Measurements from ENCODE around the gene KLF12. TPM values are rescaled to one million over a fixed set of nuclear protein-coding genes. Genes with fewer than 3 reads are reported as not detected.

The KLF12 gene
- total RNA-seq, 1 donor from 2014 or later: 14.0 TPM

GRCh38 chr13:74111399-74111798 is 22.8 kb downstream of the KLF12 start:
- intact Hi-C loops (cut with DNase I): no loop called here
- no peak for ATAC-seq (ENCODE audit: poor library complexity)
- no peak for DNase-seq

GRCh38 chr13:74110053-74110452 is 24.2 kb downstream of the KLF12 start:
- intact Hi-C loops (cut with DNase I): no loop called here
- no peak for DNase-seq
- peak; percentile 68 for ATAC-seq (ENCODE audit: poor library complexity)

- intact Hi-C loops (cut with DNase I): no loop called here
- DNase-seq (no peak), ATAC-seq (ENCODE audit: poor library complexity) (no peak)
Measured at GRCh38 chr13:74107598-74107997, 26.6 kb downstream of the KLF12 start.

GRCh38 chr13:74105871-74106270 is 28.3 kb downstream of the KLF12 start:
- no peak for ATAC-seq (ENCODE audit: poor library complexity)
- intact Hi-C loops (cut with DNase I): no loop called here

GRCh38 chr13:74104661-74105275 is 29.4 kb downstream of the KLF12 start:
- intact Hi-C loops (cut with DNase I): no loop called here
- ATAC-seq (ENCODE audit: poor library complexity) (no peak), DNase-seq (no peak)

More at GRCh38 chr13:74105871-74106270, 28.3 kb downstream of the KLF12 start:
- no peak for DNase-seq

GRCh38 chr13:74103970-74104555 is 30.1 kb downstream of the KLF12 start:
- ATAC-seq (ENCODE audit: poor library complexity) (no peak), DNase-seq (no peak)
- intact Hi-C loops (cut with DNase I): no loop called here

- ATAC-seq (ENCODE audit: poor library complexity) (no peak), DNase-seq (no peak)
- intact Hi-C loops (cut with DNase I): no loop called here
Measured at GRCh38 chr13:74103196-74103595, 31.0 kb downstream of the KLF12 start.

GRCh38 chr13:74102691-74103090 is 31.5 kb downstream of the KLF12 start:
- DNase-seq (no peak), ATAC-seq (ENCODE audit: poor library complexity) (no peak)
- intact Hi-C loops (cut with DNase I): no loop called here

- intact Hi-C loops (cut with DNase I): no loop called here
- ATAC-seq (ENCODE audit: poor library complexity) (no peak), DNase-seq (no peak)
Measured at GRCh38 chr13:74101436-74101835, 32.8 kb downstream of the KLF12 start.

GRCh38 chr13:74098077-74098476 is 36.1 kb downstream of the KLF12 start:
- ATAC-seq (ENCODE audit: poor library complexity) (no peak), DNase-seq (no peak)
- intact Hi-C loops (cut with DNase I): no loop called here

- ATAC-seq (ENCODE audit: poor library complexity): no peak
- DNase-seq: no peak
Measured at GRCh38 chr13:74097116-74097515, 37.1 kb downstream of the KLF12 start.

GRCh38 chr13:74093691-74094090 is 40.5 kb downstream of the KLF12 start:
- DNase-seq (no peak), ATAC-seq (ENCODE audit: poor library complexity) (no peak)
- intact Hi-C loops (cut with DNase I): no loop called here

More at GRCh38 chr13:74097116-74097515, 37.1 kb downstream of the KLF12 start:
- intact Hi-C loops (cut with DNase I): no loop called here

GRCh38 chr13:74092711-74093110 is 41.5 kb downstream of the KLF12 start:
- ATAC-seq (ENCODE audit: poor library complexity): no peak
- DNase-seq: no peak
- intact Hi-C loops (cut with DNase I): no loop called here

- DNase-seq (no peak), ATAC-seq (ENCODE audit: poor library complexity) (no peak)
- intact Hi-C loops (cut with DNase I): no loop called here
Measured at GRCh38 chr13:74090869-74091605, 43.2 kb downstream of the KLF12 start.

- ATAC-seq (ENCODE audit: poor library complexity): no peak
- intact Hi-C loops (cut with DNase I): no loop called here
- DNase-seq: no peak
Measured at GRCh38 chr13:74090397-74090796, 43.8 kb downstream of the KLF12 start.

GRCh38 chr13:74087357-74087756 is 46.8 kb downstream of the KLF12 start:
- ATAC-seq (ENCODE audit: poor library complexity): no peak
- intact Hi-C loops (cut with DNase I): no loop called here
- no peak for DNase-seq
